ENCODE measurements around the gene ALX3.

The ALX3 gene

DNA sequence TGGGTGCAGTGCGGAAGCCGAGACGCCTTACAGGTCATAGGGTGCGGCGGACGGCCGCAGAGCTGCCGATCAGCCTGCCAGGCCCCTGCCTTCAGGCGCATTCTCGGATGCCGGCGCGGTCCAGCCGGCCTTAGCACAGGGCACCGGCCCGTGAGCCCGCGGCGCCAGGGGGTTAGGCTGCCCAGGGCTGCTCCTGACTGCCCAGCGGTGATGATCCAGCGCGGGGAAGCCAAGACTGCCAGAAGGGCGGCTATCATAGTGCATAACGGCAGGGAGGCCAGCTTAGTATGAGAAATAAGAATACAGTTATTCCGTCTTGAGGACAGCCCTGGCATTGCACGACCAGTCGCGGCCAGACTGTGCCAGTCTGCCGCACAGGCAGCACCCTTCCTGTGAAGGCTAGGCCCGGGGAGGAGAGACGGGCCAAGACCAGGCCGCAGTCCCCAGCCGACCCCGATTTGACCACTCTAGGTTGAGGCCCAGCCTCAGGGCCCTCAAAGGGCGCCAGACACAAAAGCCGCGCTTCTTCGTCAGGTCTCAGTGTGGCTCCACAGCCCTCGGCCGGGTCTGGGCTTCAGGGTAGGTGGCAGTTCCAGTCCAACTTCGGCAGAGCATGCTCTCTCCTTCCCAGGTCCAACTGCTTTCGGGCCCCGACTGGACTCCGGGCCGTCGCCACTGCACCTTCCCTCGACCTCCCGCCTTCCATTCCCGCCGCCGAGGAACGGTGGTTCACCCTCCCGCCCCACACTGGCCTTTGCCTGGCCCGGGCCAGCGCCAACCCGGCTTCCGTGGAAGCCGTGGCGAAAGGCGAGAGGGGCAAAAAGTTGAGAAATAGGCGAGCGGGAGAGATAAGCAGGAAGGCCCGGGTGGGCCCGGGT, 829 bp downstream of the ALX3 start:
- no peak for TF ChIP-seq FOXP2 (optimal IDR thresholded peaks at IDR 0.05; ENCODE audit: borderline replicate concordance, extremely low read depth, extremely low read length, insufficient read depth)
- TF ChIP-seq, protein P1, sequence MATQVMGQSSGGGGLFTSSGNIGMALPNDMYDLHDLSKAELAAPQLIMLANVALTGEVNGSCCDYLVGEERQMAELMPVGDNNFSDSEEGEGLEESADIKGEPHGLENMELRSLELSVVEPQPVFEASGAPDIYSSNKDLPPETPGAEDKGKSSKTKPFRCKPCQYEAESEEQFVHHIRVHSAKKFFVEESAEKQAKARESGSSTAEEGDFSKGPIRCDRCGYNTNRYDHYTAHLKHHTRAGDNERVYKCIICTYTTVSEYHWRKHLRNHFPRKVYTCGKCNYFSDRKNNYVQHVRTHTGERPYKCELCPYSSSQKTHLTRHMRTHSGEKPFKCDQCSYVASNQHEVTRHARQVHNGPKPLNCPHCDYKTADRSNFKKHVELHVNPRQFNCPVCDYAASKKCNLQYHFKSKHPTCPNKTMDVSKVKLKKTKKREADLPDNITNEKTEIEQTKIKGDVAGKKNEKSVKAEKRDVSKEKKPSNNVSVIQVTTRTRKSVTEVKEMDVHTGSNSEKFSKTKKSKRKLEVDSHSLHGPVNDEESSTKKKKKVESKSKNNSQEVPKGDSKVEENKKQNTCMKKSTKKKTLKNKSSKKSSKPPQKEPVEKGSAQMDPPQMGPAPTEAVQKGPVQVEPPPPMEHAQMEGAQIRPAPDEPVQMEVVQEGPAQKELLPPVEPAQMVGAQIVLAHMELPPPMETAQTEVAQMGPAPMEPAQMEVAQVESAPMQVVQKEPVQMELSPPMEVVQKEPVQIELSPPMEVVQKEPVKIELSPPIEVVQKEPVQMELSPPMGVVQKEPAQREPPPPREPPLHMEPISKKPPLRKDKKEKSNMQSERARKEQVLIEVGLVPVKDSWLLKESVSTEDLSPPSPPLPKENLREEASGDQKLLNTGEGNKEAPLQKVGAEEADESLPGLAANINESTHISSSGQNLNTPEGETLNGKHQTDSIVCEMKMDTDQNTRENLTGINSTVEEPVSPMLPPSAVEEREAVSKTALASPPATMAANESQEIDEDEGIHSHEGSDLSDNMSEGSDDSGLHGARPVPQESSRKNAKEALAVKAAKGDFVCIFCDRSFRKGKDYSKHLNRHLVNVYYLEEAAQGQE (IDR thresholded peaks at IDR 0.05; ENCODE audit: insufficient read depth in 1 of 2, low read depth in 2 of 2, low read length in 2 of 2) = no peak
- TF ChIP-seq SIN3A (IDR thresholded peaks at IDR 0.05; ENCODE audit: borderline replicate concordance, insufficient read depth, low read length) = no peak
- TF ChIP-seq TAF1 (IDR thresholded peaks at IDR 0.05; ENCODE audit: borderline replicate concordance, insufficient read depth, low read length) = no peak
- no peak for TF ChIP-seq POLR2AphosphoS5 (IDR thresholded peaks at IDR 0.05; ENCODE audit: low read depth, low read length)

DNA sequence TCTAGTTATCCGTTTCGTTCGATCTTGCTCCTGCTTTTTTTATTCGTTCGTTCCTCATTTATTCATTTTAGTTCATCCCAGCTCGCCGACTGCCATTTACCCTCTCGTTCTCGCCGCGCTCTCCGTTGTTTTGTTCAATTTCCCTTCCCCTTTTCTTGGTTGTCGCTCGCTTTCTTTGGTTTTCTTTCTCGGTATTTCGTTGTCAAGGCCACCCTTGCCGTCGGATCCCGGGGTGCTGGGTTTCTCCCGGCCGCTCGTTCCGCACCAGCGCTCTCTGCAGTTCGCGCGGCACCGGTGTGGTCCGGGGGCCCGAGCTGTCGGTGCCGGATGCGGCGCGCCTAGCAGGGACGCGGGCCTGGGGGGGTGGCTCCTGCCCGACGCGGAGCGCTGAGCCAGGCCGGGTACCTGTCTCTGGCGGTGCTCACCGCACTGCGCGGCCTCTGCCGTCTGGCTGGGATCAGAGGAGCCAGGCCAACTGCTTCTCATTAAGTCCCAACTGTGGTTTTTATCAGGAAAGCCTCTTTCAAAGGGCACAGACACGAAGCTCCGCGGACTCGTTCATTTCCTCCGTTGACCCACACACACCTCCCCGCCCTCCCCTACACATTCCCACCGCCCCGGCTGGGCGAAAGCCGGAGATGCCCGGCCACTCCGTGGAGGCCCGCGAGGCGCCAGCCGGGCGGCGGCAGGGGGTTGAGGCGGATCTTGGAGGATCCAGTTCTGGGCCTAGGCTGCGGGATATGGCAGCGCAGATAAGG, 1.6 kb downstream of the ALX3 start:
- TF ChIP-seq SIN3A (IDR thresholded peaks at IDR 0.05; ENCODE audit: borderline replicate concordance, insufficient read depth, low read length) = no peak
- TF ChIP-seq FOXP2 (optimal IDR thresholded peaks at IDR 0.05; ENCODE audit: borderline replicate concordance, extremely low read depth, extremely low read length, insufficient read depth) = no peak
- TF ChIP-seq, protein P1 (IDR thresholded peaks at IDR 0.05; ENCODE audit: insufficient read depth in 1 of 2, low read depth in 2 of 2, low read length in 2 of 2) = no peak
- TF ChIP-seq POLR2AphosphoS5 (IDR thresholded peaks at IDR 0.05; ENCODE audit: low read depth, low read length) = no peak
- TF ChIP-seq TAF1 (IDR thresholded peaks at IDR 0.05; ENCODE audit: borderline replicate concordance, insufficient read depth, low read length) = no peak

DNA sequence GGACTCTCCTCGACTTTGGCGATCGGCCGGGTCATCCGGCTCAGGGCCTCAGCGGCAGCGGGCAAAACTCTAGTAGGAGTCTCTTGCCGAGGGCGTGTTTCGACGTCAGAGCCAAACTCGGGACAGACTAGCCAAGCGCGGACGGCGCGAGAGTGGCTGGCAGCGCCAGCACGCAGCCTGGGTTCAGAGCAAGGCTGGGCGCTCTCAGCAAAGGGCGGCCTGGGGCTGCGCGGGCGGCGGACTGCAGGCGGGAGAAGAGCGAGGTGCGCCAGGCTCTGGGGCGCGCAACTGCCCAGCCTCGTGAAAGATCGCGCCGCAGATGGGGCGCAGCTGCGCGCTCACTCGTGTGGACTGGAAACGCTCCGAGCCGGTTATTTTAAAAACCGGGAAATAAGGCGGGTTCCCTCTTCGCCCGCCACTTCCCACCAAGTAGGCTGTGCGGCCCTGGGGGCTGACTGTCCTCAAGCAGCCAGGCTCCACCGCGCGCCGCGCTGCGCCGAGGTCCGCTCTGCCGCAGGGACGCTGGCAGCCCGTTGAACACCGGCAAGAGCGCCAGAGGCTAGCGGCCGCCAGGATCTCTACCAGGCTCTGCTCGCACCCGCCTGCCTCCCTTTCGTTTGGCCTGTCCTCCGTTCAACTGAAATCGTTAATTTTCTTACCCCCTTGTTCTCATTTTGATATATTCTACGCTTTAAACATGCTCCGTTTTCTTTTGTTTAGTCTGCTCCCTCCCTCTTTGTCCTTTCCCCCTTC, 2.4 kb downstream of the ALX3 start:
- no peak for TF ChIP-seq SIN3A (IDR thresholded peaks at IDR 0.05; ENCODE audit: borderline replicate concordance, insufficient read depth, low read length)

DNA sequence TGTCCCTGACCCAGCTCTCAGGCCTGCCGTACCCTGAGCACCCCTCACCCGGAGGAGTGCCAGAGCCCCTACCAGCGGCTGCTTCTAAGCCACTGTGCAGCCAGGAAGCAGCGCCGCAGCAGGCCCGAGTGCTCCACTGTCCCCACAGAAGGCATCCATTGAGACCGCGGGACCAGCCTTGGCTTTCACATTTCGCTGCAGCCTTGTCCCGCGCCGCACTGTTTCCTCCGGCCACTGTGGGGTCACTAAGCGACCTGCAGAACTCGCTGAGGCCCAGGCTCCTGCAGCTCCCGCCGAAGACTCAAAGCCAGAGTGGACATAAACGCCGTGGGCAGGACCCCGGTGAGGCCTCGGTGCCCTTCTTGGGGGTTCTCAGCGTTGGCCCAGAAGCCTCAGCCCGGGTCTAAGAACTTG, 3.0 kb downstream of the ALX3 start:
- no peak for TF ChIP-seq TAF1 (IDR thresholded peaks at IDR 0.05; ENCODE audit: borderline replicate concordance, insufficient read depth, low read length)
- no peak for TF ChIP-seq POLR2AphosphoS5 (IDR thresholded peaks at IDR 0.05; ENCODE audit: low read depth, low read length)
- TF ChIP-seq, protein P1 (IDR thresholded peaks at IDR 0.05; ENCODE audit: insufficient read depth in 1 of 2, low read depth in 2 of 2, low read length in 2 of 2) = no peak
- no peak for TF ChIP-seq SIN3A (IDR thresholded peaks at IDR 0.05; ENCODE audit: borderline replicate concordance, insufficient read depth, low read length)
- TF ChIP-seq FOXP2 (optimal IDR thresholded peaks at IDR 0.05; ENCODE audit: borderline replicate concordance, extremely low read depth, extremely low read length, insufficient read depth) = no peak

DNA sequence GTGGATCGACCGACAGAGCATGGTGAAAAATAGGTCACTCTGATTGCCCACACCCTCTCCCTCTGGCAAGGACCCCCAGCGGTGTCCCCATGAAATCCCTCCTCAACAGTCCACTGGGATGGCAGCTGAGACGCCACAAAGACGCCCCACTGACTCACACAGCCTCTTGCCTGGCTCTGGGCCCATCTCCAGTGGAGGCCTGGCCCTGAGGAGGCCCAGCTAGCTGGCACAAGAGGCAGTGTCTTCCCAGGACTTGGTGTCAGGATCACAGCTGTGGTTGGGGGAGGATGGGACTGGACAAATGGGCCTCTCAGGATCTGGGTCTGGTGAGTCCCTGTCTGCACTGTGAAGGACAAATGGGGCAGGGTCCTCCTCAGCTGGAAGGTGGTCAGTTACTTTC, 4.6 kb downstream of the ALX3 start:
- TF ChIP-seq TAF1 (IDR thresholded peaks at IDR 0.05; ENCODE audit: borderline replicate concordance, insufficient read depth, low read length) (no peak), SIN3A (IDR thresholded peaks at IDR 0.05; ENCODE audit: borderline replicate concordance, insufficient read depth, low read length) (no peak), POLR2AphosphoS5 (IDR thresholded peaks at IDR 0.05; ENCODE audit: low read depth, low read length) (no peak), FOXP2 (optimal IDR thresholded peaks at IDR 0.05; ENCODE audit: borderline replicate concordance, extremely low read depth, extremely low read length, insufficient read depth) (no peak)
- TF ChIP-seq, protein P1 (IDR thresholded peaks at IDR 0.05; ENCODE audit: insufficient read depth in 1 of 2, low read depth in 2 of 2, low read length in 2 of 2) = no peak

Measured in PFSK-1 (cell line).